GM12874 (cell line): ENCODE data around the gene SOS2.

Experiments used
- TF ChIP-seq, protein P1 (sequence below): IDR thresholded peaks from 2 replicates; pipeline ENCODE4 v1.5.1; 2011; ENCODE audit warnings: low read depth, mild to moderate bottlenecking, control low read depth, low read length, moderate library complexity; ENCODE audit not compliant: insufficient read depth

The SOS2 gene

GRCh38 chr14:50260072-50260471 lies 28.7 kb upstream of the SOS2 start:
- TF ChIP-seq, protein P1, sequence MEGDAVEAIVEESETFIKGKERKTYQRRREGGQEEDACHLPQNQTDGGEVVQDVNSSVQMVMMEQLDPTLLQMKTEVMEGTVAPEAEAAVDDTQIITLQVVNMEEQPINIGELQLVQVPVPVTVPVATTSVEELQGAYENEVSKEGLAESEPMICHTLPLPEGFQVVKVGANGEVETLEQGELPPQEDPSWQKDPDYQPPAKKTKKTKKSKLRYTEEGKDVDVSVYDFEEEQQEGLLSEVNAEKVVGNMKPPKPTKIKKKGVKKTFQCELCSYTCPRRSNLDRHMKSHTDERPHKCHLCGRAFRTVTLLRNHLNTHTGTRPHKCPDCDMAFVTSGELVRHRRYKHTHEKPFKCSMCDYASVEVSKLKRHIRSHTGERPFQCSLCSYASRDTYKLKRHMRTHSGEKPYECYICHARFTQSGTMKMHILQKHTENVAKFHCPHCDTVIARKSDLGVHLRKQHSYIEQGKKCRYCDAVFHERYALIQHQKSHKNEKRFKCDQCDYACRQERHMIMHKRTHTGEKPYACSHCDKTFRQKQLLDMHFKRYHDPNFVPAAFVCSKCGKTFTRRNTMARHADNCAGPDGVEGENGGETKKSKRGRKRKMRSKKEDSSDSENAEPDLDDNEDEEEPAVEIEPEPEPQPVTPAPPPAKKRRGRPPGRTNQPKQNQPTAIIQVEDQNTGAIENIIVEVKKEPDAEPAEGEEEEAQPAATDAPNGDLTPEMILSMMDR: no peak

DNA sequence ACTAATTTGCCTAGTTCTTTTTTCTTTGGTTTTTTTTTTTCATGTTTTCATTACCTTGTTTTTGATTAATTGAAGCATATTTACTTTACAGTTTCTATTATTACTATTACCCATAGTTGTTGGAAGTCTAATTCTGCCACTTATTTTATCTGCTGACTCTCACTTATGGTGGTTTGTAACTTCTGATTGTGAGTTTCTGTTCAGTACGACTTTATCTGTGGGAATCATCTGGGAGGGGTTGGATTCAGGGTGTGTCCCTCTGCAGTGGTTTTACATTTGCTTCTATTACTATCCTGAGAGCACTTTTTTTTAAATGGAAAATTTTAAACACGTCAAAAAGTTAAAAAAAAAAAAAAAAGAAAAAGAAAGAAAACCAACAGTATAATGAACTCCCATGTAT lies 26.4 kb upstream of the SOS2 start:
- TF ChIP-seq, protein P1: no peak

DNA sequence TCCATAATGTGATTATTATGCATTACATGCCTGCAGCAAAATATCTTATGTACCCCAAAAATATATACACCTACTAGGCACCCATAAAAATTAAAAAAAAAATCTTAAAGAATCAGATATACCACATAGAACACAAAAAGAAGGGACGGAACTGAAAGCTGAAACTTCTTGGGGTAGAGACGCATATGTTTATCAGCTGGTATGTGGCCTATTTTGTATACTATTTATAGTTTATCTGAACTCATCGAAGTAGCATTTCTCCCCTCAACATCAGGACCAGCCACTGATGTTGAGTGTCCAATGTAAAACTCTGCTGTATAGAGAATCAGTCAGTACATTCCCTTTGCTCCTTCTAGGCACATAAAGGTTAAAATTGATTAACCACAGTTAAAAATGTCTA lies 22.9 kb upstream of the SOS2 start:
- TF ChIP-seq, protein P1: no peak

DNA sequence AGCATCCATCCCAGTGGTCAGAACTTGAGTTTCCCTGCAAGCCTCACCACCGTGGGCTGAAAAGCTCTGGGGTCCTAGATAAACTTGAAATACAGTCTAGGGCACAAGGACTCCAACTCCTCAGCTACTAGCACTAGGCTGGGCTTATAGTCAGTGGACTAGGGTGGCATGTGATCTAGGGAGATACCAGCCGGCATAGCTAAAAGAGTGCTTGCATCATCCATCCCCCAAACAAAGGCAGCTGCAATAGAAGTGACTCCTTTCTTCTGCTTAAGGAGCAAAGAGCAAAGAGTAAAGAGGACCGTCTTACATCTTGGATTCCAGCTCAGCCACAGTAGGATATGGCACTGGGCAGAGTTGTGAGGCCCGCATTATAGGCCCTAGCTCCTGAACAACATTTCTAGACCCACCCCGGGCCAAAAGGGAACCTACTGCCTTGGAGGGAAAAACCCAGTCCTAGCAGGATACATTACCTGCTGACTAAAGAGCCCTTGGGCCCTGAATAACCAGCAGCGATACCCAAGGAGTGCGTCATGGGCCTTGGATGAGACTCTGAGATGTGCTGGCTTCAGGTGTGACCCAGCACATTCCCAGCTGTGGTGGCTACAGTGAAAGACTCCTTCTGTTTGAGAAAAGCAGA lies 17.9 kb upstream of the SOS2 start:
- TF ChIP-seq, protein P1: no peak

DNA sequence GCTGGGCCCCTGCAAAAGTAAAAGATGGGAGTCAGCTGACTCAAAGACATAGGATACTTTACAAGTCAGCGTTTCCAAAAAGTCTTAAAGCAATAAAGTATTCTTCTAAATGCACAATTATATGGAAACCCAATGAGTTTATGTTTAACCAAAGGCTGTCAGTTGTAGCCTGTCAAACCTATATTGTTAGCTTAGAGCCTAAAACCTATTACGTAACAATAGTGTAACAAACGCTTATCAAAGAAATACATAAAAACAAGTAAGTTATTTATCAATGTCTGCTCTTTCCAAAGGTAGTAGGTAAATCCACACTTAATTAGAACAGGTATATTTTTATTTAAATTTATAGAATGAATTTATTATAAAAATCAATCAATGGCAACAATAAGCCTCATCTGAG lies 15.9 kb upstream of the SOS2 start:
- TF ChIP-seq, protein P1: no peak

- TF ChIP-seq, protein P1: no peak
These were observed 11.4 kb upstream of the SOS2 start for GRCh38 chr14:50242566-50243310.

- TF ChIP-seq, protein P1: no peak
These were observed 10.7 kb upstream of the SOS2 start for GRCh38 chr14:50242096-50242495.
